Neuronal stem cell (in vitro differentiated cells): ENCODE results near the gene CDK8.
"Not testable (repeated sequence)": the region's sequence is repeated elsewhere in the genome, so short reads cannot be mapped to it uniquely, and the experiment has no call there.

Source experiments
- DNase-seq: peaks from one replicate; pipeline ENCODE4 v3.0.0-alpha.2; 2013; ENCODE audit warnings: low spot score
- H2AFZ ChIP-seq: one replicate; pipeline ENCODE4 v1.6.1; 2013; ENCODE audit warnings: mild to moderate bottlenecking, low read length, inconsistent platforms
- H2AK5ac ChIP-seq: 2 replicates; pipeline ENCODE4 v1.6.1; 2013; ENCODE audit warnings: low read depth, mild to moderate bottlenecking, inconsistent platforms, low read length, moderate library complexity, mixed read lengths
- H2BK120ac ChIP-seq: 2 replicates; pipeline ENCODE4 v1.6.1; 2013; ENCODE audit warnings: low read depth, mild to moderate bottlenecking, inconsistent platforms, low read length, moderate library complexity, mixed read lengths
- H2BK12ac ChIP-seq: one replicate; pipeline ENCODE4 v1.6.1; 2013; ENCODE audit warnings: low read length, inconsistent platforms
- H2BK15ac ChIP-seq: 2 replicates; pipeline ENCODE4 v1.6.1; 2013; ENCODE audit warnings: mild to moderate bottlenecking, low read length, inconsistent platforms, mixed read lengths
- H2BK5ac ChIP-seq: one replicate; pipeline ENCODE4 v1.6.1; 2013; ENCODE audit warnings: inconsistent platforms, mild to moderate bottlenecking, low read length, moderate library complexity
- H3K14ac ChIP-seq: one replicate; pipeline ENCODE4 v1.6.1; 2013; ENCODE audit warnings: low read length, inconsistent platforms
- H3K18ac ChIP-seq: 2 replicates; pipeline ENCODE4 v1.6.1; 2013; ENCODE audit warnings: low read length, inconsistent platforms
- H3K23ac ChIP-seq: 2 replicates; pipeline ENCODE4 v1.6.1; 2013; ENCODE audit warnings: low read depth, mild to moderate bottlenecking, mixed read lengths, low read length, inconsistent platforms; ENCODE audit not compliant: poor library complexity
- H3K27ac ChIP-seq: replicated peaks from 3 replicates; pipeline ENCODE4 v1.5.1; 2013; ENCODE audit warnings: low read length, inconsistent platforms
- H3K27me3 ChIP-seq, 3 experiments: 2 replicates each; pipeline ENCODE4 v1.6.1; 2013; ENCODE audit warnings: low read length in 3 of 3, mild to moderate bottlenecking in 2 of 3, inconsistent platforms in 1 of 3, low read depth in 1 of 3, mixed read lengths in 1 of 3, moderate library complexity in 1 of 3; ENCODE audit not compliant: control insufficient read depth in 3 of 3, insufficient read depth in 3 of 3
- H3K36me3 ChIP-seq, 2 donors: replicated peaks in 1 of 2; 2 replicates each; pipeline ENCODE4 v1.6.1; 2013; ENCODE audit warnings: low read length in 2 of 2; ENCODE audit not compliant: control insufficient read depth in 2 of 2, insufficient read depth in 2 of 2
- H3K4ac ChIP-seq: 2 replicates; pipeline ENCODE4 v1.6.1; 2013; ENCODE audit warnings: inconsistent platforms, mild to moderate bottlenecking, low read length, moderate library complexity
- H3K4me1 ChIP-seq, 2 donors: 1 replicate in 1 of 2; 2 replicates in 1 of 2; pipeline ENCODE4 v1.6.1; 2013; ENCODE audit warnings: low read length in 2 of 2, low read depth in 1 of 2; ENCODE audit not compliant: control insufficient read depth in 2 of 2, insufficient read depth in 1 of 2
- H3K4me2 ChIP-seq: one replicate; pipeline ENCODE4 v1.6.1; 2013; ENCODE audit warnings: mild to moderate bottlenecking, low read length, inconsistent platforms; ENCODE audit not compliant: insufficient read depth, poor library complexity, severe bottlenecking
- H3K4me3 ChIP-seq, 2 donors: 2 replicates each; pipeline ENCODE4 v1.5.1; 2013; ENCODE audit warnings: low read length in 2 of 2, mild to moderate bottlenecking in 2 of 2, inconsistent platforms in 1 of 2, moderate library complexity in 1 of 2
- H3K79me1 ChIP-seq: one replicate; pipeline ENCODE4 v1.6.1; 2013; ENCODE audit warnings: low read depth, mild to moderate bottlenecking, inconsistent platforms, low read length, moderate library complexity
- H3K9ac ChIP-seq: one replicate; pipeline ENCODE4 v1.6.1; 2013; ENCODE audit warnings: mild to moderate bottlenecking, low read depth, low read length, inconsistent platforms; ENCODE audit not compliant: poor library complexity
- H3K9me3 ChIP-seq, 2 donors: replicated peaks in 1 of 2; 2 replicates each; pipeline versions ENCODE3 to v1.6.1; 2013; ENCODE audit warnings: low read length in 2 of 2, mild to moderate bottlenecking in 2 of 2, inconsistent platforms in 1 of 2, low read depth in 1 of 2, mixed read lengths in 1 of 2, moderate library complexity in 1 of 2; ENCODE audit not compliant: control insufficient read depth in 2 of 2, insufficient read depth in 1 of 2
- H4K8ac ChIP-seq: one replicate; pipeline ENCODE4 v1.6.1; 2013; ENCODE audit warnings: low read depth, mild to moderate bottlenecking, inconsistent platforms, low read length, moderate library complexity
- H4K91ac ChIP-seq: one replicate; pipeline ENCODE4 v1.6.1; 2013; ENCODE audit warnings: low read length, low read depth, mild to moderate bottlenecking, inconsistent platforms; ENCODE audit not compliant: poor library complexity
- WGBS, 2 donors: extraction: QIAGEN DNeasy Blood & Tissue Kit; methylation state at CpG; one replicate each; pipeline ENCODE4 v1.1.7; 2013; ENCODE audit warnings: missing lambda C conversion rate in 2 of 2, mixed read lengths in 1 of 2; ENCODE audit not compliant: insufficient read length in 2 of 2, insufficient replicate concordance in 1 of 2; ENCODE audit errors: extremely low coverage in 2 of 2; 5-methylcytosine and 5-hydroxymethylcytosine counted together

Gene CDK8

DNA sequence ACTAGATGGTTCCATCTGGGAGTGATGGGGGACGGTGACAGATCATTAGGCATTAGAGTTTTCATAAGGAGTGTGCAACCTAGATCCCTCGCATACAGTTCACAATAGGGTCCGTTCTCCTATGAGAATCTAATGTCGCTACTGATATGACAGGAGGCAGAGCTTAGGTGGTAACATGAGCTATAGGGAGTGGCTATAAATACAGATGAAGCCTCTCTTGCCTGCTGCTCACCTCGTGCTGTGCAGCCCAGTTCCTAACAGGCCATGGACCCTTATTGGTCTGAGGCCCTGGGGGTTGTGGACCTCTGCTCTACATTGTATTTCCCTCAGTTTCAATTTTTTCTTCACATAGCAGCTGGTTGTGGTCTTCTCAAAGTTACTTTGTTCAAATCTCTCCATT is 56.5 kb downstream of the CDK8 start:
- Histone ChIP-seq H3K18ac (no peak overlapping the region), H3K9me3 (peaks cover 0 to 4% of the 10 kb centered on the region in 2 donors), H2AFZ (no peak overlapping the region), H2BK5ac (no peak overlapping the region), H2AK5ac (no peak overlapping the region), H2BK12ac (no peak overlapping the region), H3K79me1 (no peaks in the 10 kb centered on the region), H3K27me3 (no peaks in the 10 kb centered on the region), H3K36me3 (no peaks in the 10 kb centered on the region), H4K91ac (no peak overlapping the region), H3K27ac (no peak overlapping the region), H2BK120ac (no peak overlapping the region), H3K4me3 (no peak overlapping the region), H3K4me2 (no peak overlapping the region), H3K4me1 (no peaks in the 10 kb centered on the region), H3K9ac (no peak overlapping the region), H3K4ac (no peak overlapping the region), H3K23ac (no peak overlapping the region), H2BK15ac (no peak overlapping the region), H4K8ac (no peak overlapping the region), H3K14ac (no peak overlapping the region)
- WGBS, 2 donors, result no CpG with 5 or more reads among the region's 5 CpGs
- DNase-seq, result no peak

GRCh38 chr13:26312019-26312418 is 58.1 kb downstream of the CDK8 start:
- not testable (repeated sequence) for H2AK5ac ChIP-seq, H4K8ac ChIP-seq, H3K14ac ChIP-seq, H3K36me3 ChIP-seq, H2BK12ac ChIP-seq, H3K18ac ChIP-seq, DNase-seq, H4K91ac ChIP-seq, H3K4me1 ChIP-seq, H3K27ac ChIP-seq, H2BK120ac ChIP-seq, H2AFZ ChIP-seq, H3K79me1 ChIP-seq, H3K9me3 ChIP-seq, H3K4me3 ChIP-seq, H3K9ac ChIP-seq, H3K4ac ChIP-seq, H2BK15ac ChIP-seq, H3K27me3 ChIP-seq, H3K23ac ChIP-seq, H3K4me2 ChIP-seq, H2BK5ac ChIP-seq
- WGBS, 2 donors, result no CpG with 5 or more reads among the region's 7 CpGs

DNA sequence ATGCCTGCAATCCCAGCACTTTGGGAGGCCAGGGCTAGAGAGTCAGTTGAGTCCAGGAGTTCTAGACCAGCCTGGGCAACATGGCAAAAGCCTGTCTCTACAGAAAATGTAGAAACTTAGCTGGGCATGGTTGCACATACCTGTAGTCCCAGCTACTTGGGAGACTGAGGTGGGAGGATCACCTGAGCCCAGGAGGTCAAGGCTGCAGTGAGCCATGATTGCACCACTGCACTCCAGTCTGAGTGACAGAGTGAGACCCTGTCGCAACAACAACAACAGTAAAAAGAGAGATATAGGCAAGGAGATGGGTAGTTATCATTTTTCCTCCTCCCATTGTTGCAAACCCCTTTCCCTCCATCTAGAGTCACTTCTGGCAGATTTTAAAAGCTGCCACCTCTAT is 62.2 kb downstream of the CDK8 start:
- H2BK5ac ChIP-seq, DNase-seq, H3K18ac ChIP-seq, H3K23ac ChIP-seq, H3K4ac ChIP-seq, H2AK5ac ChIP-seq, H2BK12ac ChIP-seq, H2BK120ac ChIP-seq, H3K4me3 ChIP-seq, H3K4me1 ChIP-seq, H3K27ac ChIP-seq, H3K79me1 ChIP-seq, H3K36me3 ChIP-seq, H2AFZ ChIP-seq, H3K27me3 ChIP-seq, H3K4me2 ChIP-seq, H3K9ac ChIP-seq, H4K8ac ChIP-seq, H2BK15ac ChIP-seq, H3K9me3 ChIP-seq, H3K14ac ChIP-seq, H4K91ac ChIP-seq: not testable (repeated sequence)
- WGBS, 2 donors, result no CpG with 5 or more reads among the region's 1 CpG

DNA sequence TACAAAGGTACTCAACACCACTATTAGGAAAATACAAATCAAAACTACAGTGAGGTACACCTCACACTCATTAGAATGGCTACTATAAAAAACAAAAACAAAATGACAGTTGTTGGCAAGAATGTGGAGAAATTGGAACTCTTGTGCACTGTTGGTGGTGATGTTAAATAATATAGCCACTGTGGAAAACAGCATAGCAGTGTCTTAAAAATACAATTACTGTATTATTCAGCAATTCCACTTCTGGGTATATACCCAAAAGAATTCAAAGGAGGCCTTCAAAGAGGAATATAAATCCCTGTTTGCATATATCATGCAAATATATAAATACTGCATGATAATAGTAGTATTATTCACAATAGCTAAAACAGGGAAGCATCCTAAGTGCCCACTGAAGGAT is 66.8 kb downstream of the CDK8 start:
- Histone ChIP-seq H2BK120ac (no peak overlapping the region), H2BK12ac (no peak overlapping the region), H3K27ac (no peak overlapping the region), H2AFZ (no peak overlapping the region), H2BK5ac (no peak overlapping the region), H3K23ac (no peak overlapping the region), H3K36me3 (no peaks in the 10 kb centered on the region), H3K4me2 (no peak overlapping the region), H3K4me1 (no peaks in the 10 kb centered on the region), H4K8ac (no peak overlapping the region), H2BK15ac (no peak overlapping the region), H3K4me3 (no peak overlapping the region), H3K9ac (no peak overlapping the region), H3K14ac (no peak overlapping the region), H3K27me3 (no peaks in the 10 kb centered on the region), H3K9me3 (no peaks in the 10 kb centered on the region), H4K91ac (no peak overlapping the region), H3K4ac (no peak overlapping the region), H3K79me1 (peaks cover 2% of the 10 kb centered on the region), H3K18ac (no peak overlapping the region), H2AK5ac (no peak overlapping the region)
- DNase-seq, result no peak
